Body of pancreas (tissue), 4 donors: Measurements from ENCODE around the gene SLC6A11. TPM values are rescaled to one million over a fixed set of nuclear protein-coding genes. Genes with fewer than 3 reads are reported as not detected.

Source experiments
- ATAC-seq: fragments of 150-250 bp; one replicate; pipeline ENCODE4 v1.9.1; 2016
- DNase-seq, 4 donors: peaks; one replicate each; pipeline ENCODE4 v3.0.0-alpha.2; 2019
- H3K27ac ChIP-seq, 4 donors: fragments of 200-600 bp; sonication (generic); 1 replicate in 3 of 4; 2 replicates in 1 of 4; pipeline versions ENCODE4 v1.5.1 to v1.6.1; 2016 to 2019; ENCODE audit warnings: mild to moderate bottlenecking in 1 of 4, mixed read lengths in 1 of 4, moderate library complexity in 1 of 4
- H3K27me3 ChIP-seq, 2 donors: fragments of 200-600 bp; sonication (generic); one replicate each; pipeline ENCODE4 v1.6.0; 2016; ENCODE audit warnings: mild to moderate bottlenecking in 1 of 2
- H3K36me3 ChIP-seq, 2 donors: fragments of 200-600 bp; sonication (generic); replicated peaks in 1 of 2; 2 replicates each; pipeline ENCODE4 v1.5.1; 2016; ENCODE audit warnings: low read depth in 2 of 2; ENCODE audit not compliant: insufficient read depth in 1 of 2
- H3K4me1 ChIP-seq: fragments of 200-600 bp; sonication (generic); one replicate; pipeline ENCODE4 v1.6.0; 2016
- H3K4me3 ChIP-seq, 2 donors: fragments of 200-600 bp; sonication (generic); 1 replicate in 1 of 2; 2 replicates in 1 of 2; pipeline ENCODE4 v1.5.1; 2016 to 2019
- H3K9me3 ChIP-seq, 3 donors: fragments of 200-600 bp; sonication (generic); 1 replicate in 2 of 3; 2 replicates in 1 of 3; pipeline ENCODE4 v1.5.1; 2016
- POLR2A ChIP-seq, 3 donors: fragments of 450-650 bp; IDR thresholded peaks; one replicate each; pipeline ENCODE4 v1.6.1; 2016; ENCODE audit warnings: antibody characterized with exemption in 3 of 3, mild to moderate bottlenecking in 2 of 3
- WGBS, 2 donors: methylation state at CpG; one replicate each; pipeline ENCODE4 v1.1.5; 2017; 5-methylcytosine and 5-hydroxymethylcytosine counted together
- intact Hi-C: fragments of 100-400 bp; cut with DNase I; formaldehyde crosslinking; loops from one replicate; pipeline ENCODE4 v1.15.1; 2023
- total RNA-seq, 2 donors: library from RNA; depleted of rRNA; stranded (reverse); fragments of >200 nt; gene quantifications; one replicate each; pipeline ENCODE4 v1.1.0, GENCODE V29; 2016
- TF ChIP-seq, protein P1 (sequence below), 7 experiments: fragments of 450-650 bp in 4 of 7; fragments of 200-600 bp in 3 of 7; sonication (generic) in 3 of 7; IDR thresholded peaks; one replicate each; pipeline ENCODE4 v1.5.1; 2016 to 2019; ENCODE audit warnings: antibody characterized with exemption in 7 of 7

The SLC6A11 gene
- under 1 TPM in 1 of 2 donors, not detected in 1; 0.52 TPM for total RNA-seq

DNA sequence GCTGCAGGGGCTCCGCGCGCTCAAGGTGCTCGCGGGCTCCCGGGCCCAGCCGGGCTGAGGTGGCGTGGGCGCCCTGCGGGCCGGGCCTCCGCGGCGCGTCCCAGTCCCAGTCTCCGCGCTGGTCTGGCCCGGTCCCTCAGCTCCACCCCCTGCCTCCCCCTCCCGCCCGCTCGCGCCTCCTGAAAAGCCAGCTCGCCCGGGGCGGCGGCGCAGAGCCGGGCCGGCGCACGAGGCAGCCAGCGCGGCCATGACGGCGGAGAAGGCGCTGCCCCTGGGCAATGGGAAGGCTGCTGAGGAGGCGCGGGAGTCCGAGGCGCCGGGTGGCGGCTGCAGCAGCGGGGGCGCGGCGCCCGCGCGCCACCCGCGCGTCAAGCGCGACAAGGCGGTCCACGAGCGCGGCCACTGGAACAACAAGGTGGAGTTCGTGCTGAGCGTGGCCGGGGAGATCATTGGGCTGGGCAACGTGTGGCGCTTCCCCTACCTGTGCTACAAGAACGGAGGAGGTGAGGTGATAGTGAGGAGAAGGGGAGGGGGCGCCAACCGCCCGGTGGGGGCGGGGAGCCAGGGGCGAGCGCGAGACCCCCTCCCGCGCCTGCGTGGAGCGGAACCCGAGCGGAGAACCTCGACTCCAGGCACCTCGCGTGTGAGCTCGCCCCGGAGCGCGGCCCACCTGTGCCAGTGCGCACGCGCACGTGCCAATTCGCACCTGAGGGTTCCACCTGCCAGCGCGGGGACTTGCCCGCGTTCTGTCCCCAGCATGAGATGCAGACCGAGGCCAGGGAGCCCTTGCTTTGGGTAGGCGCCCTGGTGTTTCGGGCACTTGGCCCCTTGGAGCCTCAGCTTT, at the start of gene SLC6A11:
Gene SLC6A11 (plus strand): TSS at position 210 of the 844 bp plus-strand sequence. CDS start 38 bp downstream, at position 248.
- 0 to 6% methylated on average over 2 to 80 of the region's 96 CpGs for WGBS, 2 donors
- no peak for TF ChIP-seq POLR2A (IDR thresholded peaks at IDR 0.05)
- TF ChIP-seq, protein P1, sequence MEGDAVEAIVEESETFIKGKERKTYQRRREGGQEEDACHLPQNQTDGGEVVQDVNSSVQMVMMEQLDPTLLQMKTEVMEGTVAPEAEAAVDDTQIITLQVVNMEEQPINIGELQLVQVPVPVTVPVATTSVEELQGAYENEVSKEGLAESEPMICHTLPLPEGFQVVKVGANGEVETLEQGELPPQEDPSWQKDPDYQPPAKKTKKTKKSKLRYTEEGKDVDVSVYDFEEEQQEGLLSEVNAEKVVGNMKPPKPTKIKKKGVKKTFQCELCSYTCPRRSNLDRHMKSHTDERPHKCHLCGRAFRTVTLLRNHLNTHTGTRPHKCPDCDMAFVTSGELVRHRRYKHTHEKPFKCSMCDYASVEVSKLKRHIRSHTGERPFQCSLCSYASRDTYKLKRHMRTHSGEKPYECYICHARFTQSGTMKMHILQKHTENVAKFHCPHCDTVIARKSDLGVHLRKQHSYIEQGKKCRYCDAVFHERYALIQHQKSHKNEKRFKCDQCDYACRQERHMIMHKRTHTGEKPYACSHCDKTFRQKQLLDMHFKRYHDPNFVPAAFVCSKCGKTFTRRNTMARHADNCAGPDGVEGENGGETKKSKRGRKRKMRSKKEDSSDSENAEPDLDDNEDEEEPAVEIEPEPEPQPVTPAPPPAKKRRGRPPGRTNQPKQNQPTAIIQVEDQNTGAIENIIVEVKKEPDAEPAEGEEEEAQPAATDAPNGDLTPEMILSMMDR (IDR thresholded peaks at IDR 0.05), result no peak
- intact Hi-C loops, result no loop called here
- no peaks in the 10 kb centered on the region for H3K27me3 ChIP-seq
- H3K4me1 ChIP-seq, result peaks cover 11% of the 10 kb centered on the region
- no peak within 1 kb of the TSS for H3K27ac ChIP-seq
- H3K9me3 ChIP-seq, result no peaks in the 10 kb centered on the region
- no peak within 1 kb of the TSS for H3K4me3 ChIP-seq
- peak in 2 of 4 donors; percentile 20 to 26 for DNase-seq
- ATAC-seq, result peak; percentile 24
- no peaks in the 10 kb centered on the region for H3K36me3 ChIP-seq

DNA sequence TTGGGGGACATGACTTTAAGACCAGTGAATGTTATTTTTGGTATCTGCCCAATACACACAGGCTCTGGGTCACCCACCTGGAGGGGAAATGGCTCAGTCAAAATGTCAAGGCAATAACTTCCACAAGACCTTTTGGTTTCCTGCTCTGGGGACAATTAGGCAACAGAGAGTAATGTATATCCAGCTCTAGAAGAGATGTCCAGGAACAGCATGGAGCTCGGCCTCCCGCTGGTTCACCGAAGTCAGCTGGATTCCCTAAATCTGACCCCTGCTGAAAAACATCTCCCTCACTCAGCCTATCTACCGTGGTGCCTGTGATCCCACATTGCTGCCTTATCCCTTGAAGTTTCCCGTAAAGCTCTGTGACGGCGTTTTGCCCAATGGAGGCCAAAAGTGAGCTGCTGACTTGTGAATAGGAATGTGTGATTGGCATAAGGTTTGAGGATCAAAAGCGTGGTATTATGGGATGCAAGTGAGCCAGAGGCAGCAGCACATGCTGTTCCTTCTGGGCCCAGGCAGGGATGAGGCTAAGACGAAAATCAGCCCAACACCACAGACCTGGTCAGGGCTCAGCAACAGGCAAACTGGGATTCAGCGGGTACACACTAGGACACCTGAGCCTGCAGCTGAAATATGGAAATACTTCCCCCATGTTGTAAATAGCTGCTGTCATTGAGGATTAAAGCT, 47.2 kb upstream of the SLC6A11 start:
- no peaks in the 10 kb centered on the region for H3K4me1 ChIP-seq
- H3K9me3 ChIP-seq, result no peaks in the 10 kb centered on the region
- H3K36me3 ChIP-seq, result no peaks in the 10 kb centered on the region
- ATAC-seq (no peak), DNase-seq (no peak)
- WGBS, 2 donors, result 67 to 81% methylated on average over 10 of the region's 10 CpGs
- intact Hi-C loops, result loop anchor here (10.0 kb wide), 1 partner anchor 116 kb away; no protein-coding TSS in a partner anchor
- H3K27me3 ChIP-seq, result no peaks in the 10 kb centered on the region
- no peak overlapping the region for H3K27ac ChIP-seq
- no peak overlapping the region for H3K4me3 ChIP-seq
- no peak for TF ChIP-seq POLR2A (IDR thresholded peaks at IDR 0.05)
- TF ChIP-seq, protein P1 (IDR thresholded peaks at IDR 0.05), result no peak

DNA sequence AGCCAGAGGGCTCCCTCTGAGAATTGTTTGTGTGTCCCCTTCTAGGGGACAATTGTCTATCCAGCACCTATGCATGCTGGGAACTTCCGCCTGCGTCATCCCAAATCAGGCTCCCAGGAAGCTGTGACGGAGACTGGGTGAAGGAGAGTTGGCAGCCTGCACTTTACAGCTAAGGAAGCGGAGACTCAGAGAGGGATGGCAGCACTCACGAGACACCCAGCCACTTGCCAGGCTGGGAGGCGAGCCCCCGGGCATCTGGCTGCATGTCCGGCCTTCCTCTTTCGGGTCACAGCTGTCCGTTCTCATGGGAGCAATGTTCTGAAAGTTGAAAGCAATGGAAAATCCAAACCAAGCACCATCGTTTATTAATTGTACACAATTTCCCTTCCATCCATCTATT, 45.5 kb upstream of the SLC6A11 start:
- H3K27me3 ChIP-seq, result no peaks in the 10 kb centered on the region
- intact Hi-C loops, result no loop called here
- TF ChIP-seq, protein P1 (IDR thresholded peaks at IDR 0.05), result no peak
- DNase-seq (no peak), ATAC-seq (no peak)
- no peaks in the 10 kb centered on the region for H3K4me1 ChIP-seq
- H3K27ac ChIP-seq, result no peak overlapping the region
- no peak overlapping the region for H3K4me3 ChIP-seq
- H3K36me3 ChIP-seq, result no peaks in the 10 kb centered on the region
- WGBS, 2 donors, result 56 to 63% methylated on average over 11 of the region's 11 CpGs
- H3K9me3 ChIP-seq, result no peaks in the 10 kb centered on the region

DNA sequence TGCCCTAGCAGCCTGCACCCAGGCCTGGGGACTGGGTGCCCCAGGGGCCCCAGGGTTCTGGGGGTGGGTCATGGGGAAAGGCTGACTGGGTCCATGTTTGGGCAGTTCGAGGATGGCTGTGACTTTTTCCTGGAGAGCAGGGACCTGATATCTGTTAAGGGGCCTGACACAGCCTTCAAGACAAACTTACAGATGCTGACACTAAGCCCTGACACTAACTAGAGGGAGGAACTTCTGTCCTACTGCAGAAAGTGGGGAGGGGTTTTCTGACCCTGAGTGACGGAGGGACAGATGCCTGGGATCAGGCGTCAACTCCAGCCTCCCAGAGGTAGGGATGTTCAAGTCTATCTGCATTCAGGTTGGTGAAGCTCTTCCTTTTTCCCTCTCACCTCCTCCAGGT, 45.0 kb upstream of the SLC6A11 start:
- TF ChIP-seq, protein P1 (IDR thresholded peaks at IDR 0.05), result no peak
- TF ChIP-seq POLR2A (IDR thresholded peaks at IDR 0.05), result no peak
- Histone ChIP-seq H3K4me1 (no peaks in the 10 kb centered on the region), H3K9me3 (no peaks in the 10 kb centered on the region), H3K27ac (no peak overlapping the region), H3K4me3 (no peak overlapping the region), H3K27me3 (no peaks in the 10 kb centered on the region), H3K36me3 (no peaks in the 10 kb centered on the region)
- intact Hi-C loops, result no loop called here
- no peak for ATAC-seq
- DNase-seq, result no peak
- 47 to 80% methylated on average over 1 to 3 of the region's 3 CpGs for WGBS, 2 donors
